ENCODE results near the gene LZTFL1. TPM values are rescaled to one million over a fixed set of nuclear protein-coding genes. Genes with fewer than 3 reads are reported as not detected.

LZTFL1 gene, protein sequence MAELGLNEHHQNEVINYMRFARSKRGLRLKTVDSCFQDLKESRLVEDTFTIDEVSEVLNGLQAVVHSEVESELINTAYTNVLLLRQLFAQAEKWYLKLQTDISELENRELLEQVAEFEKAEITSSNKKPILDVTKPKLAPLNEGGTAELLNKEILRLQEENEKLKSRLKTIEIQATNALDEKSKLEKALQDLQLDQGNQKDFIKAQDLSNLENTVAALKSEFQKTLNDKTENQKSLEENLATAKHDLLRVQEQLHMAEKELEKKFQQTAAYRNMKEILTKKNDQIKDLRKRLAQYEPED
- total RNA-seq (39.1 TPM), polyA plus RNA-seq (13.8 TPM)

DNA sequence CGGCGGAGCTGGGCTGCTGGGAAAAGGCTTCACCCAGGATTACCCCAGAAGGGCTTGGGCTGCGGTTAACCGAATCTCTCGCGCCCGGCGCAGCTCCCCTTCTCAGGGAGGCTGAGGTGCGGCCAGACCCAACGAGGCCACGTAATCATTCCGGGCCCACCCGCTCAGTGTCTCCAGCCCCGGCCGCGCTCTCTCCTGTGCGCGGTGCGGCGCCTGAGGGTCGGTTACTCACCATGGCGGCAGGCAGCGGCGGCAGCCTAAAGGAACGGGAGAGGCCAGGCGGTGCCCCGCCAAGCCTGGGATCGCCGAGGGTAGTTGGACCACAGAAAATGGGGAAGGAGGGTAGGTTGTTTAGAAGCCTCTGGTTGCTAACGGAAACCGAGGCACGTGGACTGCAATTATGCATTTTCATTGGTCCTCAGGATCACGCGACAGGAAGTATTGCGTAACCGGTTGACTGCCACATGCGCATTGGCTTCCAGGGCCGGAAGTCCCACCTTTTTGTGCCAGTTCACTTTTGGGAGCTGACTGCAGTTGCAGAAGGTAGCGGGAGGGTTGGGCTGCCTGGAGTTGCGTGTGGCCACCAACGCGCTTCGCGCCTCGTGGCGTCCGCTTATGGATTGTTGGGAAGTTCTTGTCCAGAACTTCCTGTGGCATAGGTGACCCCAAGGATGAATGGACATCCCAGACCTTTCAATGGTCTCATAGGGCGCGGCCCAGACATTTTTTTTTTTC, at the start of gene LZTFL1:
LZTFL1 (minus strand) TSS at position 363 of the 735 bp plus-strand sequence; CDS start at position 235, 128 bp downstream.
- Histone ChIP-seq H3K4me1 (ENCODE audit: insufficient read depth) (no peaks in the 10 kb centered on the region), H3K27ac (ENCODE audit: low read depth) (no peak within 1 kb of the TSS), H3K36me3 (ENCODE audit: insufficient read depth) (no peaks in the 10 kb centered on the region), H3K4me3 (ENCODE audit: low read depth, low read length) (peak within 1 kb of the TSS; percentile 79)
- 2% methylated on average over 49 of the region's 49 CpGs for WGBS
- peak; percentile 94 for DNase-seq (ENCODE audit: extremely low spot score)

- DNase-seq (ENCODE audit: extremely low spot score), result no peak
- Histone ChIP-seq H3K4me1 (ENCODE audit: insufficient read depth) (no peaks in the 10 kb centered on the region), H3K27ac (ENCODE audit: low read depth) (no peak overlapping the region), H3K4me3 (ENCODE audit: low read depth, low read length) (no peak overlapping the region), H3K36me3 (ENCODE audit: insufficient read depth) (no peaks in the 10 kb centered on the region)
- 56% methylated on average over 3 of the region's 3 CpGs for WGBS
Measured at GRCh38 chr3:45890405-45890804, 48.5 kb upstream of the LZTFL1 start.

DNA sequence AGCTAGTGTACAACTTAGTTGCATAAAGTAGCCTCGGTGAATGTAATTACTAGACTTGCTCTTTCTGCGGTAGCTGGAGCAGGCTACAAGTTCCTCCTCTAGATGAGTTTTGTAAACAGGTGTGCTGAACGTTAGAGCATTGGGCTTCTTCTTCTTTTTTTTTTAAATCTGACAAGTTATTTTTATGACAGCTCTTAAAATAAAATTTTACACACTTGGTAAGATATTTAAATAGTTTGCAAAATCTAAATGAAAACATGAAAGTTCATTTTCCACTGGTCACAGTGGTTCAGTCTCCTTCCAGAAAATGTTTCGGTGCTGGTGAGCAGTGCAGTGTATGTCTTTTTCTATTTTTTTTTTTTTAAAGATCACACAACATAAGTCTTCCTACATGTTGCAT, 47.4 kb upstream of the LZTFL1 start:
- H3K27ac ChIP-seq (ENCODE audit: low read depth), result no peak overlapping the region
- no peak overlapping the region for H3K4me3 ChIP-seq (ENCODE audit: low read depth, low read length)
- H3K36me3 ChIP-seq (ENCODE audit: insufficient read depth), result no peaks in the 10 kb centered on the region
- WGBS, result 76% methylated on average over 4 of the region's 4 CpGs
- no peak for DNase-seq (ENCODE audit: extremely low spot score)
- no peaks in the 10 kb centered on the region for H3K4me1 ChIP-seq (ENCODE audit: insufficient read depth)

DNA sequence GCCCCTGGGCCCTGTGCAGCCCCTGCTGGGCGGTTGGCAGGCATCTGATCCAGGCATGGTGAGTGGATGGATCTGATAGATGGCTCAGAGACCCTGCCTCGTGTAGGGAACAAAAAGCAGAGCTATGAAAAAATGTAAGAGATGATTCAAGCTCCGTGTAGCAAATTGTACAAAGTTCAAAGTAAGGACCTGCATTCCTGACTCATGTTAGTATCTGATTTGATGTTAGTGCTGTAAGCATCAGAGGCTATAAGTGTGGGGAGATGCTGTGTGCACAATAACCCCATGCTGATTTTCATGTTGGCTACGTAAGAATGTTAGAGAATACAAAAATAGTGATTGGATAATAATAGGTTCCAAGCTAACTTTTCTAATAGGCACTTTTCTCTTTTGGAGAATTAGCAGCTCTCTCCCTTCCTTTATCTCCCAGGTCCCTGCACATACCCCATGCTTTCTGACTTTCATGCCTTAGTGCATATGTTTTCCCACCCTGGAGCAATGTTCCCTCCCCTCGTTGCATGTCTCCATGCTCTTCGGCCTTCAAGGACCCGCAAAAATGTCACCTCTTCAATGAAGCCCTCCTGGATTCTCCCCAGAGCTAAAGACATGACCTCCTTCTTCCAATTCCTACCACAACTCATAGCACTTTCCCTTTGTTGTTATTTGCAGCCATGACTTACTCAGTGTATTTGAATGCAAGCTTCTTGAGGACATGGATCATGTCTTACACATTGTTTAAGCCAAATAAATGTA, 46.0 kb upstream of the LZTFL1 start:
- no peak overlapping the region for H3K4me3 ChIP-seq (ENCODE audit: low read depth, low read length)
- no peak overlapping the region for H3K27ac ChIP-seq (ENCODE audit: low read depth)
- no peaks in the 10 kb centered on the region for H3K36me3 ChIP-seq (ENCODE audit: insufficient read depth)
- WGBS, result 66% methylated on average over 7 of the region's 7 CpGs
- no peaks in the 10 kb centered on the region for H3K4me1 ChIP-seq (ENCODE audit: insufficient read depth)
- no peak for DNase-seq (ENCODE audit: extremely low spot score)

DNA sequence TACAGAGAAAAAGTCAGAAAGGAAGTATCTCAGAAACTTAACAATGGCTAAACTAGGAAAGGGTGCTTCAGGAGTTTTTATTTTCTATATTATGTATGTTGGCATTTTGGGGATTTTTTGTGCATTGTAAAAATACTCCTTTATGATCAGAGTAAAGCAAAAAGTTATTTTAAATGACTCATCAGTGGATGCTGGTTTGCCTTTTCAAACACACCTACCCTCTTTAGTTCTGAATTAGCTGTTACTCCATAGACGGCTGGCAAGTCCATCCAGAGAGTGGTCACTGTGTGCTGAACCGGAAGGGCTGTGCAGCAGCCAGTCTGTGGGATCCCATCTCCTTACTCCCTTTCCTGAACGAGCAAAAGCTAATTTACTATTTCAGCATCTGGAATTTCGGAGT, 45.4 kb upstream of the LZTFL1 start:
- H3K4me1 ChIP-seq (ENCODE audit: insufficient read depth), result no peaks in the 10 kb centered on the region
- WGBS, result 74% methylated on average over 4 of the region's 4 CpGs
- H3K4me3 ChIP-seq (ENCODE audit: low read depth, low read length), result no peak overlapping the region
- H3K27ac ChIP-seq (ENCODE audit: low read depth), result no peak overlapping the region
- no peaks in the 10 kb centered on the region for H3K36me3 ChIP-seq (ENCODE audit: insufficient read depth)
- no peak for DNase-seq (ENCODE audit: extremely low spot score)

DNA sequence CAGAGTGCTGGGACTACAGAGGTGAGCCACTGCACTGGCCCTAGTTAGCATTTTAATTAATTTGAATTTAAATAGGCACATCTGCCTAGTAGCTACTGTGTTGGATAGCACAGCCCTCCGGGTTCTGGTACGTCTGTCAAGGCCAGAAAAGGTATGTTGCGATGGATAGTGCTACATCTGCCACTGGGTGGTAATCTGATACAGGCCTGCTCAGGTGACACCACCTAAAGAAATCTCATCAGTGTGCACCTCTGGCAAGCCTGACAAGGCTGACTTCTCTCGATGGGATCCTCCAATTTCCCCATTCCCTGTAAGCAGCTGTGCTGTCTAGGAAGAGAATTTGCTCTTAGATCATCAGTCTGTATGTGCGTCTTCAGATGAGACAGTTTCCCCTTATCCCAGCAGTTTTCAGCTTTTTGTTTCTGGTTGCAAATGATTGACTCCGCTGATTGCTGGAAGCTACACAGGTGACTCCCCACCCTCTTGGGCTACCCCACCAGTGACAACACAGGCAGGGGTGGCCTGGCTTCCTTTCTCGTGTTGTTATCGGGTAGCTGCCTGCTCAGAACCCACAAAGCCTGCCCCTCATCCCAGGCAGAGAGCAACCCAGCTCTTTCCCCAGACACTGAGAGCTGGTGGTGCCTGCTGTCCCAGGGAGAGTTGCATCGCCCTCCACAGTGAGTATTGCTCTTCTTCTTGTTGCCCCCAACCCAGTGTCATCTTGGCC, 44.2 kb upstream of the LZTFL1 start, which contains the start of gene CCR9:
CCR9 (plus strand) TSS at position 565 of the 727 bp plus-strand sequence. CDS start 8,391 bp downstream, outside the sequence.
- Histone ChIP-seq H3K27ac (ENCODE audit: low read depth) (no peak within 1 kb of the TSS), H3K4me3 (ENCODE audit: low read depth, low read length) (no peak within 1 kb of the TSS), H3K36me3 (ENCODE audit: insufficient read depth) (no peaks in the 10 kb centered on the region), H3K4me1 (ENCODE audit: insufficient read depth) (no peaks in the 10 kb centered on the region)
- DNase-seq (ENCODE audit: extremely low spot score), result no peak
- 78% methylated on average over 9 of the region's 9 CpGs for WGBS

DNA sequence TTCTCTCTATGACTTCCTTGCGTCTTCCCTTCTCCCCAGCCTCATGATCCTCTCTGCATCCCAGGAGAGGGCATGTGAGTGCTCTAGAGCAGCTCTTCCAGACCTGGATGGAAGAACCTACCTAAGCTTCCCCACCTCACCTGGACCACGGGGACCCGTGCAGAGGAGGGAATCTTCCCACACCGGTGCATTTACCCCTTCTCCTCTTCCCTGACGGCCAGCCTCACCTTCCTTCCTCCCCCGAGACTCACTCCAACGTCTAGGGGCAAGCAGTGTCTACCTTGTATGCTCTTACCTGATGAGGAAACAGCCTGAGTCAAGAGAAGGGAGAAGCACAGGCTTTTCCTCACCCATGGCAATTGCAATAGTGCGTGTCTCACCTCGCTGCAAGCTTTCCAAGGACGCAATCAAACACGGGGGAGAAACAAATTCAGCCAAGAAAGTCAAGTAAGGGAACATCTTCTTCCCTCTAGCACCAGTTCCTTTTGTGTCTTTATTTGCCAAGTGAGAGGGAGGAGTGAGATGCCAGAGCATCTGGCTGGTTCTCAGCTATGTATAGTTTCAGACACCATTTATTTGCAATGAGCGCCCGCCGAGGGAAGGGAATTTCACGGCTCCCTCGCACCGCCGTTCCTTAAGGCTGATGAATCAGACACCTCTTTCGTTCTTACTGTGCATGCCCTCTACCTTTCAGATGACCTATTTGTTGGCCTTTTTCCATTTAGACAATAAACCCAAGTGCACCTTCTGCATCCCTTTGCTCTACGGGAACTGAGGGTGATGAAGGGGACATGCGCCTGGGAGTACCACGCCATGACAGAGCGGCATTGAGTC, 42.7 kb upstream of the LZTFL1 start:
- no peak for DNase-seq (ENCODE audit: extremely low spot score)
- no peak overlapping the region for H3K27ac ChIP-seq (ENCODE audit: low read depth)
- 82% methylated on average over 23 of the region's 23 CpGs for WGBS
- no peaks in the 10 kb centered on the region for H3K36me3 ChIP-seq (ENCODE audit: insufficient read depth)
- no peak overlapping the region for H3K4me3 ChIP-seq (ENCODE audit: low read depth, low read length)
- H3K4me1 ChIP-seq (ENCODE audit: insufficient read depth), result no peaks in the 10 kb centered on the region

DNA sequence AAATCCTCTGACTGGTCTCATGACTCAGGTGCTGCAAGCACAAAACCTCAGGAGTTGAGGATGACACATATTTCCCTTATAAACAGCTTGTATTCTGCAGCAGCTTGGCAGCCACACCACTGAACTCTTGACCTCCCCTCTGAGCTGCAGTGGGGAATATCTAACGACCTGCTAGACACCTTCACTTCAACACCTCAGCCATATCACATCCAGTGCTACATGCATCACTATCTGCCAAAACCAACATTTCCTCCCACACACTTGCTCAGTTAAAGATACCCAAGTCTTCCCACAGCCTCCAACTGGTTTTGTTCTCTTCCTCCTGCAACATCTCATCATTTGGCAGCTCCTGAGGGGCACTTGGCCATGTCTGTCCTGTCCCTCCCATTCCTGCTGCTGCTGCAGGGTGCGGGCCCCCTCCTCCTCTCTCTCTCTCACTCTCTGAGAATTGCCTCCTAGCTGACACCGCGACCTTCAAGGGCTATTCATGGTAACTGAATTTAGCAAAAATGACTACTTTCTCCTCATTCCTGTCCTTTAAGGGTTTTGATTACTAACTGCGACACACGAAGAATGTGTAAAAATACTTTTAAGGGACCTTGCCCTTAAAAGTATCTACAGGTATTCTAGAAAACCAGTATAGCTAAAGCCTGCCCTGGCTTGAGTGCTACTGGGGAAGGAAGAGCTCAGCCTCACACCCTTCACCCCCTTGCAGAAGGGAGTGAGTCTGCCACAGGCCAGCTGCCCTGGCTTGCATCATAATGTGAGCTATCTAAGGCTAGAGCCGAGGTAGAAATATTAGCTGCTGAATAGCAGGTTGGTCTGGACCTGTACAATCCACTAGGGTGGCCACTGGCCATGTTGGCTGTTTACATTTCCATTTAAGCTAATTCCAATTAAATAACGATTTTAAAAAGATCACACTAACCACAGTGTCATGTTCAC, 39.4 kb upstream of the LZTFL1 start:
- Histone ChIP-seq H3K36me3 (ENCODE audit: insufficient read depth) (no peaks in the 10 kb centered on the region), H3K4me1 (ENCODE audit: insufficient read depth) (no peaks in the 10 kb centered on the region), H3K27ac (ENCODE audit: low read depth) (no peak overlapping the region), H3K4me3 (ENCODE audit: low read depth, low read length) (no peak overlapping the region)
- no peak for DNase-seq (ENCODE audit: extremely low spot score)
- WGBS, result 62% methylated on average over 8 of the region's 8 CpGs

GRCh38 chr3:45880725-45881077, 38.8 kb upstream of the LZTFL1 start:
- Histone ChIP-seq H3K27ac (ENCODE audit: low read depth) (no peak overlapping the region), H3K4me1 (ENCODE audit: insufficient read depth) (no peaks in the 10 kb centered on the region), H3K4me3 (ENCODE audit: low read depth, low read length) (no peak overlapping the region), H3K36me3 (ENCODE audit: insufficient read depth) (no peaks in the 10 kb centered on the region)
- 75% methylated on average over 3 of the region's 3 CpGs for WGBS
- no peak for DNase-seq (ENCODE audit: extremely low spot score)

DNA sequence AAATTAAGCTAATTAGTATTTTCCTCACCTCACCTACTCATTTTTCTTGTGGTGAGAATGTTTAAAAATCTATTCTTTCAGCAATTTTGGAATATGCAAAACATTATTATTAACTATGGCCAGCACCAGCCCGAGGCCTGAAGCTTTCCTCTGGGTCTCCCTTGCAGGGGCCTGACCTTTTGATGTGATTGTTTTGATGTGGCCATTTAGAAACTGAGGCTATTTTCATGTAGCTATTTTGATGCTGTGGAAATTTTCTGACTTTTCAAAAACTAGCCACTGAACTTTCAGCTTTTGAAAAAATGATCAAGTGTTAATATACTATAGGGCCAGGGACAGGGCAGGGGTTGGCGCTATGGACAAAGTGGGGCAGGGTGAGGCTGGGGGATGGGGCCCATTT, 36.2 kb upstream of the LZTFL1 start:
- Histone ChIP-seq H3K36me3 (ENCODE audit: insufficient read depth) (no peaks in the 10 kb centered on the region), H3K4me3 (ENCODE audit: low read depth, low read length) (no peak overlapping the region), H3K27ac (ENCODE audit: low read depth) (no peak overlapping the region), H3K4me1 (ENCODE audit: insufficient read depth) (no peaks in the 10 kb centered on the region)
- DNase-seq (ENCODE audit: extremely low spot score), result no peak
- 92% methylated on average over 2 of the region's 2 CpGs for WGBS

DNA sequence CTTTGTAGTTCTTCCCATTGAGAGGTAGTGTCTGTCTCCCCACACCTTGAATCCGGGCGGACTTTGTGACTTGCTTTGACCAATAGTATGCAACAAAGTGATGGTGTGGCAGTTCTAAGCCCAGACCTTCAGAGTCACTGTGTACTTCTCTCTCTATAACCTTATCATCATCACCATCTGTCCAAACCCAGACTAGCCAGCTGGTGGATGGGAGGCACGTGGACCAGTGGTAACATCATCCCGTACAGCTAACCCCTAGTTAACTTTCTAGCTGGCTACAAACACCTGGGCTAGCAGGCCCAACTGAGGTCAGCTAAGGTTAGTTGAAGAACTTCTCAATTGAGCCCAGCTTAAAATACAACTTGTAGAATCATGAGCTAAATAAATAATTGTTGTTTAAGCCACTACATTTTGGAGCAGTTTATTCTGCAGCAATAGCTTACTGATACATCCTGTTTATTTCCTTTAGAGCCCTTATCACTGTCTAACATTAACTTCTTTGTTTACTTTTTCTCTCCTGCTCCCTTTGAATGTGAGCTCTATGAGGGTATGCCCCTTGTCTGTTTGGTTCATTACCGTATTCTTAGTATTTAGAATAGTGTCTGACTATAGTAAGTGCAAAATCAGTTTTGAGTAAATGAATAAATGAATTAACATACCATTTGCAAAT, 32.9 kb upstream of the LZTFL1 start:
- Histone ChIP-seq H3K4me1 (ENCODE audit: insufficient read depth) (no peaks in the 10 kb centered on the region), H3K4me3 (ENCODE audit: low read depth, low read length) (no peak overlapping the region), H3K27ac (ENCODE audit: low read depth) (no peak overlapping the region), H3K36me3 (ENCODE audit: insufficient read depth) (no peaks in the 10 kb centered on the region)
- 76% methylated on average over 5 of the region's 5 CpGs for WGBS
- no peak for DNase-seq (ENCODE audit: extremely low spot score)
